HL-60 (cell line): ENCODE data around the gene GRXCR2.

Source experiments
- DNase-seq, 2 experiments: peaks; one replicate each; pipeline ENCODE4 v3.0.0-alpha.2; 2010 to 2020; ENCODE audit warnings: low read depth in 1 of 2, low spot score in 1 of 2
- H3K27ac ChIP-seq: fragments of 250-450 bp; sonication (Bioruptor Pico); replicated peaks from 2 replicates; pipeline ENCODE4 v1.5.1; 2020; ENCODE audit warnings: mild to moderate bottlenecking, moderate library complexity
- H3K27me3 ChIP-seq: fragments of 250-450 bp; sonication (Bioruptor Pico); 2 replicates; pipeline ENCODE4 v1.5.1; 2021; ENCODE audit warnings: mild to moderate bottlenecking, moderate library complexity; ENCODE audit not compliant: insufficient read depth, poor library complexity, severe bottlenecking
- H3K4me3 ChIP-seq: replicated peaks from 2 replicates; pipeline ENCODE4 v1.5.1; 2011; ENCODE audit warnings: mild to moderate bottlenecking, control low read depth, low read length; ENCODE audit not compliant: insufficient read depth
- GABPA ChIP-seq: IDR thresholded peaks from 2 replicates; pipeline ENCODE4 v1.6.1; 2012; ENCODE audit warnings: low read depth
- POLR2AphosphoS5 ChIP-seq: IDR thresholded peaks from 2 replicates; pipeline ENCODE4 v1.6.1; 2012; ENCODE audit warnings: low read depth
- SPI1 ChIP-seq: IDR thresholded peaks from 2 replicates; pipeline ENCODE4 v1.6.1; 2012; ENCODE audit warnings: low read depth, mild to moderate bottlenecking, borderline replicate concordance
- TF ChIP-seq, protein P1 (sequence below): IDR thresholded peaks from 2 replicates; pipeline ENCODE4 v1.6.1; 2012; ENCODE audit warnings: low read depth; ENCODE audit not compliant: insufficient replicate concordance
- TF ChIP-seq, protein P2 (sequence below): IDR thresholded peaks from one replicate; pipeline ENCODE4 v1.5.1; 2011; ENCODE audit warnings: low read length, control low read depth, inconsistent platforms; ENCODE audit not compliant: insufficient read depth

Gene GRXCR2

GRCh38 chr5:145912019-145912418 is 39.2 kb upstream of the GRXCR2 start:
- H3K27me3 ChIP-seq, result no peaks in the 10 kb centered on the region
- no peak for DNase-seq
- no peak for TF ChIP-seq SPI1
- H3K4me3 ChIP-seq, result no peak overlapping the region
- no peak overlapping the region for H3K27ac ChIP-seq

GRCh38 chr5:145911164-145911563 is 38.4 kb upstream of the GRXCR2 start:
- Histone ChIP-seq H3K27me3 (no peaks in the 10 kb centered on the region), H3K4me3 (no peak overlapping the region), H3K27ac (no peak overlapping the region)
- DNase-seq, result no peak
- TF ChIP-seq SPI1 (no peak), GABPA (no peak), POLR2AphosphoS5 (no peak)
- TF ChIP-seq, protein P1, sequence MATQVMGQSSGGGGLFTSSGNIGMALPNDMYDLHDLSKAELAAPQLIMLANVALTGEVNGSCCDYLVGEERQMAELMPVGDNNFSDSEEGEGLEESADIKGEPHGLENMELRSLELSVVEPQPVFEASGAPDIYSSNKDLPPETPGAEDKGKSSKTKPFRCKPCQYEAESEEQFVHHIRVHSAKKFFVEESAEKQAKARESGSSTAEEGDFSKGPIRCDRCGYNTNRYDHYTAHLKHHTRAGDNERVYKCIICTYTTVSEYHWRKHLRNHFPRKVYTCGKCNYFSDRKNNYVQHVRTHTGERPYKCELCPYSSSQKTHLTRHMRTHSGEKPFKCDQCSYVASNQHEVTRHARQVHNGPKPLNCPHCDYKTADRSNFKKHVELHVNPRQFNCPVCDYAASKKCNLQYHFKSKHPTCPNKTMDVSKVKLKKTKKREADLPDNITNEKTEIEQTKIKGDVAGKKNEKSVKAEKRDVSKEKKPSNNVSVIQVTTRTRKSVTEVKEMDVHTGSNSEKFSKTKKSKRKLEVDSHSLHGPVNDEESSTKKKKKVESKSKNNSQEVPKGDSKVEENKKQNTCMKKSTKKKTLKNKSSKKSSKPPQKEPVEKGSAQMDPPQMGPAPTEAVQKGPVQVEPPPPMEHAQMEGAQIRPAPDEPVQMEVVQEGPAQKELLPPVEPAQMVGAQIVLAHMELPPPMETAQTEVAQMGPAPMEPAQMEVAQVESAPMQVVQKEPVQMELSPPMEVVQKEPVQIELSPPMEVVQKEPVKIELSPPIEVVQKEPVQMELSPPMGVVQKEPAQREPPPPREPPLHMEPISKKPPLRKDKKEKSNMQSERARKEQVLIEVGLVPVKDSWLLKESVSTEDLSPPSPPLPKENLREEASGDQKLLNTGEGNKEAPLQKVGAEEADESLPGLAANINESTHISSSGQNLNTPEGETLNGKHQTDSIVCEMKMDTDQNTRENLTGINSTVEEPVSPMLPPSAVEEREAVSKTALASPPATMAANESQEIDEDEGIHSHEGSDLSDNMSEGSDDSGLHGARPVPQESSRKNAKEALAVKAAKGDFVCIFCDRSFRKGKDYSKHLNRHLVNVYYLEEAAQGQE, result no peak
- TF ChIP-seq, protein P2, sequence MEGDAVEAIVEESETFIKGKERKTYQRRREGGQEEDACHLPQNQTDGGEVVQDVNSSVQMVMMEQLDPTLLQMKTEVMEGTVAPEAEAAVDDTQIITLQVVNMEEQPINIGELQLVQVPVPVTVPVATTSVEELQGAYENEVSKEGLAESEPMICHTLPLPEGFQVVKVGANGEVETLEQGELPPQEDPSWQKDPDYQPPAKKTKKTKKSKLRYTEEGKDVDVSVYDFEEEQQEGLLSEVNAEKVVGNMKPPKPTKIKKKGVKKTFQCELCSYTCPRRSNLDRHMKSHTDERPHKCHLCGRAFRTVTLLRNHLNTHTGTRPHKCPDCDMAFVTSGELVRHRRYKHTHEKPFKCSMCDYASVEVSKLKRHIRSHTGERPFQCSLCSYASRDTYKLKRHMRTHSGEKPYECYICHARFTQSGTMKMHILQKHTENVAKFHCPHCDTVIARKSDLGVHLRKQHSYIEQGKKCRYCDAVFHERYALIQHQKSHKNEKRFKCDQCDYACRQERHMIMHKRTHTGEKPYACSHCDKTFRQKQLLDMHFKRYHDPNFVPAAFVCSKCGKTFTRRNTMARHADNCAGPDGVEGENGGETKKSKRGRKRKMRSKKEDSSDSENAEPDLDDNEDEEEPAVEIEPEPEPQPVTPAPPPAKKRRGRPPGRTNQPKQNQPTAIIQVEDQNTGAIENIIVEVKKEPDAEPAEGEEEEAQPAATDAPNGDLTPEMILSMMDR, result no peak

- DNase-seq, result no peak
- Histone ChIP-seq H3K27me3 (no peaks in the 10 kb centered on the region), H3K27ac (no peak overlapping the region), H3K4me3 (no peak overlapping the region)
- TF ChIP-seq, protein P2, result no peak
Observed at GRCh38 chr5:145908206-145908960, 35.6 kb upstream of the GRXCR2 start.

DNA sequence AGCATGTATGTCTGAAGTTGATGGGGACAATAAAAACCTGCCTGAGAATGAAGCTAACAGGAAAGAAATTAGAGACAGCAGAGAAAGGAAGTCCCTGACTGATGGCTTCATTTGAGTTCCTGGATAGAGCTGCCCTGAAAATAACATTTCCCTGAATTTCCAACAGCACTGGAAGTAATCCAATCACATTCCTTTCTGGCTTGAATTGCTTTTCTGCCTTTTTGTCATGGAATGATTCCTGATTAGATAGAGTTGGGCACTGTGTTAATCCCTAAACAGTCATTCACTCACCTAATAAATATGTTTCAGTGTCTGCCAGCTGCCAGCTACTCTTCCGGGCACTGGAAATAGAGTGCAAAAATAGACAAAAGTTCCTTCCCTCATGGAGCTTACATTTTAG is 33.6 kb upstream of the GRXCR2 start:
- Histone ChIP-seq H3K27me3 (no peaks in the 10 kb centered on the region), H3K4me3 (no peak overlapping the region), H3K27ac (no peak overlapping the region)
- TF ChIP-seq SPI1 (no peak), GABPA (no peak), POLR2AphosphoS5 (no peak)
- TF ChIP-seq, protein P1, result no peak
- TF ChIP-seq, protein P2, result no peak
- no peak for DNase-seq
